HG02623 (cell line): Measurements from ENCODE around the gene MBOAT1.
"Not testable (repeated sequence)": the region's sequence is repeated elsewhere in the genome, so short reads cannot be mapped to it uniquely, and the experiment has no call there.

Source experiments
- ATAC-seq: cut with Tn5 transposase; IDR thresholded peaks from one replicate; pipeline ENCODE4 v1.9.1; 2021; ENCODE audit warnings: moderate library complexity; ENCODE audit not compliant: unreplicated experiment

Gene MBOAT1

GRCh38 chr6:20173833-20174792 is 38.2 kb downstream of the MBOAT1 start:
- ATAC-seq: peak; percentile 61

- ATAC-seq: no peak
These were observed 39.3 kb downstream of the MBOAT1 start for GRCh38 chr6:20172842-20173456.

- ATAC-seq: no peak
These were observed 41.7 kb downstream of the MBOAT1 start for GRCh38 chr6:20170455-20171148.

GRCh38 chr6:20169786-20170185 is 42.5 kb downstream of the MBOAT1 start:
- ATAC-seq: no peak

- ATAC-seq: no peak
These were observed 43.1 kb downstream of the MBOAT1 start for GRCh38 chr6:20169119-20169557.

- ATAC-seq: no peak
These were observed 43.6 kb downstream of the MBOAT1 start for GRCh38 chr6:20168690-20169089.

- ATAC-seq: no peak
These were observed 44.7 kb downstream of the MBOAT1 start for GRCh38 chr6:20167601-20168000.

- ATAC-seq: no peak
These were observed 46.1 kb downstream of the MBOAT1 start for GRCh38 chr6:20166210-20166609.

- ATAC-seq: no peak
These were observed 49.8 kb downstream of the MBOAT1 start for GRCh38 chr6:20162515-20162914.

- no peak for ATAC-seq
These were observed 51.6 kb downstream of the MBOAT1 start for GRCh38 chr6:20160541-20161283.

- ATAC-seq: no peak
These were observed 52.3 kb downstream of the MBOAT1 start for GRCh38 chr6:20159781-20160540.

GRCh38 chr6:20159098-20159497 is 53.2 kb downstream of the MBOAT1 start:
- ATAC-seq: no peak

GRCh38 chr6:20158676-20159075 is 53.6 kb downstream of the MBOAT1 start:
- no peak for ATAC-seq

- ATAC-seq: no peak
These were observed 55.4 kb downstream of the MBOAT1 start for GRCh38 chr6:20156824-20157223.

- ATAC-seq: no peak
These were observed 57.5 kb downstream of the MBOAT1 start for GRCh38 chr6:20154753-20155152.

GRCh38 chr6:20153194-20153593 is 59.1 kb downstream of the MBOAT1 start:
- ATAC-seq: no peak

- ATAC-seq: no peak
These were observed 63.8 kb downstream of the MBOAT1 start for GRCh38 chr6:20148433-20148832.

- no peak for ATAC-seq
These were observed 64.8 kb downstream of the MBOAT1 start for GRCh38 chr6:20147469-20147868.

- not testable (repeated sequence) for ATAC-seq
These were observed 65.4 kb downstream of the MBOAT1 start for GRCh38 chr6:20146831-20147230.

- no peak for ATAC-seq
These were observed 66.0 kb downstream of the MBOAT1 start for GRCh38 chr6:20146291-20146690.
